Heart right ventricle (tissue), 16 donors: ENCODE measurements around the gene NTSR1. TPM values are rescaled to one million over a fixed set of nuclear protein-coding genes. Genes with fewer than 3 reads are reported as not detected.

ENCODE experiments used
- ATAC-seq, 8 donors: fragments of 200-7000 bp; cut with Tn5 transposase; one replicate each; pipeline ENCODE4 v1.9.1; 2020; ENCODE audit warnings: mild to moderate bottlenecking in 8 of 8, moderate library complexity in 8 of 8, moderate number of reproducible peaks in 1 of 8
- DNase-seq, 2 donors: peaks; one replicate each; pipeline ENCODE4 v3.0.0-alpha.2; 2020
- H3K27ac ChIP-seq, 10 donors: fragments of 200-600 bp; sonication (generic) in 2 of 10; one replicate each; pipeline versions ENCODE4 v1.5.0 to v1.8.0; 2020 to 2022; ENCODE audit warnings: mild to moderate bottlenecking in 3 of 10
- H3K27me3 ChIP-seq, 7 donors: fragments of 200-600 bp; one replicate each; pipeline ENCODE4 v1.8.0; 2021 to 2022; ENCODE audit warnings: mild to moderate bottlenecking in 2 of 7
- H3K36me3 ChIP-seq, 9 donors: fragments of 200-600 bp; sonication (generic) in 1 of 9; one replicate each; pipeline versions ENCODE4 v1.5.0 to v1.8.0; 2020 to 2022; ENCODE audit warnings: mild to moderate bottlenecking in 2 of 9
- H3K4me1 ChIP-seq, 9 donors: fragments of 200-600 bp; sonication (generic) in 1 of 9; one replicate each; pipeline versions ENCODE4 v1.5.0 to v1.8.0; 2020 to 2022; ENCODE audit warnings: mild to moderate bottlenecking in 4 of 9
- H3K4me3 ChIP-seq, 10 donors: fragments of 200-600 bp; sonication (generic) in 2 of 10; one replicate each; pipeline versions ENCODE4 v1.5.0 to v1.8.0; 2020 to 2022; ENCODE audit warnings: mild to moderate bottlenecking in 7 of 10, moderate library complexity in 2 of 10
- H3K9me3 ChIP-seq, 11 donors: fragments of 200-600 bp in 10 of 11; sonication (generic) in 2 of 11; one replicate each; pipeline versions ENCODE4 v1.5.0 to v1.8.0; 2013 to 2022; ENCODE audit warnings: mild to moderate bottlenecking in 2 of 11, control low read depth in 1 of 11, moderate library complexity in 1 of 11
- WGBS, 2 donors: extraction: QIAGEN DNeasy Blood & Tissue Kit; methylation state at CpG; one replicate each; pipeline ENCODE4 v1.1.7; 2013; ENCODE audit warnings: inconsistent platforms in 1 of 2; 5-methylcytosine and 5-hydroxymethylcytosine counted together
- intact Hi-C, 10 donors: fragments of 100-400 bp; cut with DNase I; formaldehyde crosslinking; loops; one replicate each; pipeline versions ENCODE4 v1.11.1 to v1.14.2; 2022
- polyA plus RNA-seq, 2 donors: library from polyadenylated mRNA; stranded (reverse); fragments of 200-250 nt; gene quantifications; one replicate each; pipeline ENCODE4 v1.2.3, GENCODE V29; 2013
- total RNA-seq, 10 donors: library from RNA; stranded (reverse); fragmentation: NEBNext Ultra II Directional in 3 of 10; extraction: Animal tissue kit (Norgen Biotek cat#: 25700) in 3 of 10; gene quantifications; one replicate each; pipeline versions ENCODE4 v1.2.1 to v1.2.4, GENCODE V29; 2021 to 2023
- TF ChIP-seq, protein P1 (sequence below), 9 donors: fragments of 200-600 bp; sonication (generic) in 2 of 9; IDR thresholded peaks; one replicate each; pipeline versions ENCODE4 v1.5.0 to v1.8.0; 2021 to 2022; ENCODE audit warnings: antibody characterized with exemption in 9 of 9, mild to moderate bottlenecking in 5 of 9, moderate library complexity in 1 of 9
- donor health status: Arrhythmogenic right ventricular cardiomyopathy.
- donor health status: ischemic (EF 13 %, LVEDD 7.1; RV severe dilation, severe dysfunction).
- donor health status: healthy with polysubstance abuse.
- donor health status: DM: no; HTN: yes; CAD: no.
- donor health status: DM: no; HTN: no; CAD: no.
- donor health status: ischemic (EF 25% LVEDD 6.9; RV normal size, moderate dysfunction).
- donor health status: ischemic (EF 25% LVEDD 5.7; RV mildly dilated, moderate dysfunction).
- donor health status: healthy.
- donor health status: DM: yes; HTN: yes; CAD: no.
- donor health status: Ischemic cardiomyopathy.
- donor health status: ischemic (EF 35%, LVEDD 5.7; RV mildly dilated, moderate dysfunction).
- donor health status: nonischemic (EF 11% LVEDD 7.7; RV severe dilation, severe dysfunction).
- donor health status: DM: yes; HTN: yes; CAD: no.
- donor health status: PGD.
- donor health status: ischemic (EF 29% LVEDD 5.4; RV normal size, mild dysfunction).
- donor health status: nonischemic (EF 23%, LVEDD 6.1; RV moderate dilation, normal function).

Gene NTSR1
- total and polyA plus RNA-seq, 12 donors = 0.08 TPM; not detected in 10

- Histone ChIP-seq H3K36me3 (no peaks in the 10 kb centered on the region), H3K27me3 (peaks cover 0 to 45% (median 8%) of the 10 kb centered on the region in 7 donors), H3K4me1 (peaks cover 0 to 34% (median 0%) of the 10 kb centered on the region in 9 donors), H3K4me3 (no peak overlapping the region), H3K9me3 (peaks cover 0 to 16% (median 0%) of the 10 kb centered on the region in 11 donors), H3K27ac (no peak overlapping the region)
- TF ChIP-seq, protein P1, sequence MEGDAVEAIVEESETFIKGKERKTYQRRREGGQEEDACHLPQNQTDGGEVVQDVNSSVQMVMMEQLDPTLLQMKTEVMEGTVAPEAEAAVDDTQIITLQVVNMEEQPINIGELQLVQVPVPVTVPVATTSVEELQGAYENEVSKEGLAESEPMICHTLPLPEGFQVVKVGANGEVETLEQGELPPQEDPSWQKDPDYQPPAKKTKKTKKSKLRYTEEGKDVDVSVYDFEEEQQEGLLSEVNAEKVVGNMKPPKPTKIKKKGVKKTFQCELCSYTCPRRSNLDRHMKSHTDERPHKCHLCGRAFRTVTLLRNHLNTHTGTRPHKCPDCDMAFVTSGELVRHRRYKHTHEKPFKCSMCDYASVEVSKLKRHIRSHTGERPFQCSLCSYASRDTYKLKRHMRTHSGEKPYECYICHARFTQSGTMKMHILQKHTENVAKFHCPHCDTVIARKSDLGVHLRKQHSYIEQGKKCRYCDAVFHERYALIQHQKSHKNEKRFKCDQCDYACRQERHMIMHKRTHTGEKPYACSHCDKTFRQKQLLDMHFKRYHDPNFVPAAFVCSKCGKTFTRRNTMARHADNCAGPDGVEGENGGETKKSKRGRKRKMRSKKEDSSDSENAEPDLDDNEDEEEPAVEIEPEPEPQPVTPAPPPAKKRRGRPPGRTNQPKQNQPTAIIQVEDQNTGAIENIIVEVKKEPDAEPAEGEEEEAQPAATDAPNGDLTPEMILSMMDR (IDR thresholded peaks at IDR 0.05) = no peak
- WGBS, 2 donors = 66 to 68% methylated on average over 14 of the region's 14 CpGs
- DNase-seq = no peak
- no peak for ATAC-seq
- intact Hi-C loops = loop anchor here in 1 of 10 donors (10.0 kb wide), 1 partner anchor 339 kb away; no protein-coding TSS in a partner anchor
Observed at GRCh38 chr20:62675877-62676260, 32.8 kb upstream of the NTSR1 start.

DNA sequence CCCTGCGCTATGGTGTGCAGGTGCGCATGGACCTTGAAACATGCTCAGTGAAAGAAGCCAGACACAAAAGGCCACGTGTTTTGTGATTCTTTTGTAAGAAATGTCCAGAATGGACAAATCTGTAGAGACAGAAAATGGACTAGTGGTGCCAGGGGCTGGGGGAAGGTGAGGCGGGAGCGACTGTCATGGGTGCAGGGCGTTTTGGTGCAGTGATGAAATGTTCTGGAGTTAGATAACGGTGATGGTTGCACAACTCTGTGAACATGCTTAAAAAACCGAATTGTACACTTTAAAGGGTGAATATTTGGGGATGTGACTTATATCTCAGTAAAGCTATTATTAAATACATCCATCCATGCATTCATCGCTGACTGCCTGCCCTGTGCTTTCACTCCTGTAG is 31.7 kb upstream of the NTSR1 start:
- TF ChIP-seq, protein P1 (IDR thresholded peaks at IDR 0.05) = no peak
- no peak overlapping the region for H3K4me3 ChIP-seq
- intact Hi-C loops = loop anchor here in 1 of 10 donors (10.0 kb wide), 1 partner anchor 338 kb away; no protein-coding TSS in a partner anchor
- H3K27me3 ChIP-seq = peaks cover 0 to 51% (median 10%) of the 10 kb centered on the region in 7 donors
- peaks cover 0 to 16% (median 0%) of the 10 kb centered on the region in 11 donors for H3K9me3 ChIP-seq
- H3K27ac ChIP-seq = no peak overlapping the region
- DNase-seq = no peak
- no peaks in the 10 kb centered on the region for H3K36me3 ChIP-seq
- ATAC-seq = no peak
- peaks cover 0 to 33% (median 0%) of the 10 kb centered on the region in 9 donors for H3K4me1 ChIP-seq
- 85 to 92% methylated on average over 9 of the region's 9 CpGs for WGBS, 2 donors

- Histone ChIP-seq H3K4me3 (no peak overlapping the region), H3K4me1 (peaks cover 0 to 30% (median 0%) of the 10 kb centered on the region in 9 donors), H3K36me3 (no peaks in the 10 kb centered on the region), H3K27ac (no peak overlapping the region), H3K27me3 (peaks cover 0 to 58% (median 17%) of the 10 kb centered on the region in 7 donors), H3K9me3 (peaks cover 0 to 16% (median 0%) of the 10 kb centered on the region in 11 donors)
- TF ChIP-seq, protein P1 (IDR thresholded peaks at IDR 0.05) = no peak
- 78 to 80% methylated on average over 10 of the region's 10 CpGs for WGBS, 2 donors
- intact Hi-C loops = loop anchor here in 1 of 10 donors (10.0 kb wide), 1 partner anchor 337 kb away; no protein-coding TSS in a partner anchor
- DNase-seq (no peak), ATAC-seq (no peak)
Observed at GRCh38 chr20:62677678-62678077, 31.0 kb upstream of the NTSR1 start.

DNA sequence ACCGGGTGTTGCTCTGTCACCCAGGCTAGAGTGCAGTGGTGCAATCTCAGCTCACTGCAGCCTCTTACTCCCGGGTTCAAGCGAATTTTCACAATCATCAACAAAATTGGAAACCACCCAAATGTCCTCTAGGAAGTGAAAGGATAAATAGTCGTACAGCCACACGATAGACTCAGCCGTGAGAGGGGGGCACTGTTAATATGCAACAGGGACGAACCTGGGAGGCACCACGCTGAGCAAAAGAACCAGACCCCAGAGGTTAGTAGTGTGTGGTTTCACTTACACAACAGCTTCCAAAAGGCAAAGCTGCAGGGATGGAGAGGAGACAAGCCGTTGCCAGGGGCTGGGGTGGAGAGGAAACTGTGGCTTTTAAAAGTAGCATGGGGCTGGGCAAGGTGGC is 30.1 kb upstream of the NTSR1 start:
- Histone ChIP-seq H3K27ac (no peak overlapping the region), H3K4me1 (peaks cover 0 to 30% (median 0%) of the 10 kb centered on the region in 9 donors), H3K4me3 (no peak overlapping the region), H3K9me3 (peaks cover 0 to 16% (median 0%) of the 10 kb centered on the region in 11 donors), H3K36me3 (no peaks in the 10 kb centered on the region), H3K27me3 (peaks cover 0 to 67% (median 22%) of the 10 kb centered on the region in 7 donors)
- intact Hi-C loops = loop anchor here in 1 of 10 donors (10.0 kb wide), 1 partner anchor 336 kb away; no protein-coding TSS in a partner anchor
- TF ChIP-seq, protein P1 (IDR thresholded peaks at IDR 0.05) = no peak
- ATAC-seq (no peak), DNase-seq (no peak)
- 44 to 48% methylated on average over 9 of the region's 9 CpGs for WGBS, 2 donors
